Skeletal muscle satellite cell (primary cell): ENCODE data around the gene EXOSC2. TPM values are rescaled to one million over a fixed set of nuclear protein-coding genes. Genes with fewer than 3 reads are reported as not detected.

Source experiments
- H3K27me3 ChIP-seq: 2 replicates; pipeline ENCODE4 v1.7.0; 2013; ENCODE audit warnings: low read length; ENCODE audit not compliant: control insufficient read depth, insufficient read depth
- H3K36me3 ChIP-seq: 2 replicates; pipeline ENCODE4 v1.7.0; 2013; ENCODE audit warnings: mild to moderate bottlenecking, control low read depth, low read length; ENCODE audit not compliant: insufficient read depth
- H3K4me1 ChIP-seq: 2 replicates; pipeline ENCODE4 v1.7.0; 2013; ENCODE audit warnings: low read length; ENCODE audit not compliant: control insufficient read depth, insufficient read depth
- H3K4me2 ChIP-seq: 2 replicates; pipeline ENCODE4 v1.7.0; 2013; ENCODE audit warnings: mild to moderate bottlenecking, low read length
- H3K4me3 ChIP-seq: 2 replicates; pipeline ENCODE4 v1.7.0; 2013; ENCODE audit warnings: low read length
- H3K9ac ChIP-seq: 2 replicates; pipeline ENCODE4 v1.7.0; 2013; ENCODE audit warnings: mild to moderate bottlenecking, low read depth, low read length, moderate library complexity
- H3K9me3 ChIP-seq: replicated peaks from 2 replicates; pipeline ENCODE4 v1.7.0; 2013; ENCODE audit warnings: mild to moderate bottlenecking, control low read depth, low read length
- small RNA-seq: library from RNA; depleted of rRNA; stranded (forward); fragments of <200 nt; gene quantifications from one replicate; pipeline ENCODE3, GENCODE V24; 2012

EXOSC2 gene

GRCh38 chr9:130745210-130745800 is 51.7 kb downstream of the EXOSC2 start:
- peaks cover 8% of the 10 kb centered on the region for H3K4me1 ChIP-seq
- H3K27me3 ChIP-seq = no peaks in the 10 kb centered on the region
- H3K9me3 ChIP-seq = no peaks in the 10 kb centered on the region
- H3K4me2 ChIP-seq = no peak overlapping the region
- peaks cover 4% of the 10 kb centered on the region for H3K36me3 ChIP-seq
- H3K9ac ChIP-seq = no peak overlapping the region
- no peak overlapping the region for H3K4me3 ChIP-seq

GRCh38 chr9:130745829-130746228 is 52.2 kb downstream of the EXOSC2 start:
- no peaks in the 10 kb centered on the region for H3K9me3 ChIP-seq
- H3K9ac ChIP-seq = no peak overlapping the region
- no peak overlapping the region for H3K4me3 ChIP-seq
- H3K4me1 ChIP-seq = peaks cover 8% of the 10 kb centered on the region
- peaks cover 3% of the 10 kb centered on the region for H3K36me3 ChIP-seq
- no peak overlapping the region for H3K4me2 ChIP-seq
- no peaks in the 10 kb centered on the region for H3K27me3 ChIP-seq

- Histone ChIP-seq H3K4me1 (peaks cover 8% of the 10 kb centered on the region), H3K9ac (no peak overlapping the region), H3K4me2 (no peak overlapping the region), H3K27me3 (no peaks in the 10 kb centered on the region), H3K4me3 (no peak overlapping the region), H3K9me3 (no peaks in the 10 kb centered on the region), H3K36me3 (no peaks in the 10 kb centered on the region)
Observed at GRCh38 chr9:130746434-130747212, 53.0 kb downstream of the EXOSC2 start.

GRCh38 chr9:130751631-130752355 is 58.2 kb downstream of the EXOSC2 start:
- H3K4me2 ChIP-seq = no peak overlapping the region
- no peak overlapping the region for H3K4me3 ChIP-seq
- no peaks in the 10 kb centered on the region for H3K27me3 ChIP-seq
- no peaks in the 10 kb centered on the region for H3K36me3 ChIP-seq
- H3K9me3 ChIP-seq = no peaks in the 10 kb centered on the region
- H3K9ac ChIP-seq = no peak overlapping the region
- H3K4me1 ChIP-seq = no peaks in the 10 kb centered on the region

Small RNA genes within 50 kb of the gene (small RNA-seq; reads per million reads assigned to genes)
- gene AL359092.1 = not detected
